Measurements from ENCODE around the gene CCDC185. TPM values are rescaled to one million over a fixed set of nuclear protein-coding genes. Genes with fewer than 3 reads are reported as not detected.

The CCDC185 gene
- total RNA-seq, 4 donors from 2014 or later = not detected

GRCh38 chr1:223419561-223419960 lies 26.3 kb downstream of the CCDC185 start:
- TF ChIP-seq, protein P1, sequence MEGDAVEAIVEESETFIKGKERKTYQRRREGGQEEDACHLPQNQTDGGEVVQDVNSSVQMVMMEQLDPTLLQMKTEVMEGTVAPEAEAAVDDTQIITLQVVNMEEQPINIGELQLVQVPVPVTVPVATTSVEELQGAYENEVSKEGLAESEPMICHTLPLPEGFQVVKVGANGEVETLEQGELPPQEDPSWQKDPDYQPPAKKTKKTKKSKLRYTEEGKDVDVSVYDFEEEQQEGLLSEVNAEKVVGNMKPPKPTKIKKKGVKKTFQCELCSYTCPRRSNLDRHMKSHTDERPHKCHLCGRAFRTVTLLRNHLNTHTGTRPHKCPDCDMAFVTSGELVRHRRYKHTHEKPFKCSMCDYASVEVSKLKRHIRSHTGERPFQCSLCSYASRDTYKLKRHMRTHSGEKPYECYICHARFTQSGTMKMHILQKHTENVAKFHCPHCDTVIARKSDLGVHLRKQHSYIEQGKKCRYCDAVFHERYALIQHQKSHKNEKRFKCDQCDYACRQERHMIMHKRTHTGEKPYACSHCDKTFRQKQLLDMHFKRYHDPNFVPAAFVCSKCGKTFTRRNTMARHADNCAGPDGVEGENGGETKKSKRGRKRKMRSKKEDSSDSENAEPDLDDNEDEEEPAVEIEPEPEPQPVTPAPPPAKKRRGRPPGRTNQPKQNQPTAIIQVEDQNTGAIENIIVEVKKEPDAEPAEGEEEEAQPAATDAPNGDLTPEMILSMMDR (IDR thresholded peaks at IDR 0.05) = no peak

DNA sequence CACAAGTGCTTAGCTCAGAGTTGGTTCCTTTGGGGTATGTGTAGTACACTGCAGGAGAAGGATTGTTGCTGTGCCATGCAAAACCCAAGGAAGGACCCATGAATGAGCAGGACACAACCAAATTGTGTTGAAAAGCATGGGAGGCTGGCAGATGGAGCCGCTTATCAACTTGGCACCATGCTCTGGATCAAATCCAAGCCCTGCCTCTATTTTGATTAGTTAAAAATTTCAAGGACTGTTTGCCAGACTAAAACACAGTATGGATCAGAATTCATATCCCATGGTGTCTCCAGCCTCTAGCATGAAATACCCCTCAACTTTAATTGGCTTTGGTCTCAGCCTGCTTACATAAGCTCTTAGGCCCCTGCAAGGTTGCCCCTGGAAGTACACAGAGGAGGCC lies 27.8 kb downstream of the CCDC185 start:
- ATAC-seq (ENCODE audit: low FRiP score) = no peak
- TF ChIP-seq, protein P1 (IDR thresholded peaks at IDR 0.05) = no peak
- no peak for DNase-seq (ENCODE audit: low spot score)

More at GRCh38 chr1:223419561-223419960, 26.3 kb downstream of the CCDC185 start:
- ATAC-seq (ENCODE audit: low FRiP score) = no peak
- no peak for DNase-seq (ENCODE audit: low spot score)

GRCh38 chr1:223421676-223422075 lies 28.5 kb downstream of the CCDC185 start:
- TF ChIP-seq, protein P1 (IDR thresholded peaks at IDR 0.05) = no peak
- DNase-seq (ENCODE audit: low spot score) (no peak), ATAC-seq (ENCODE audit: low FRiP score) (no peak)

DNA sequence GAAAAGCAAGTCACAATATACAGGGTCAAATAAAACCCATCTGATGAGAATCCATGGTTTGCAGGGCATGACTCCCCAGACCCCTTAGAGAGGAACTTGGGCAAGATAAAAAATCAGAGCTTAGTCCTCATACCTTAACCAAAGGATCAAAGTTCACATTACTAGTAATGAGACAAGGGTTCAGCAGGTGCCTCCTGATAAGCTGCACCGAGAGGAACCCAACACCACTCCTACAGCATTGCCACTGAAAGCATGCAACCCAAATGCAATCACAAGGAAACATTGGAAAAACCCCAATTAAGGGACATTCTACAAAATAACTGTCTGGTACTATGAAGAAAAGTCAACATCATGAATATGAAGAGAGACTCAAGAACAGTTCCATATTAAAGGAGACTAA lies 29.7 kb downstream of the CCDC185 start:
- DNase-seq (ENCODE audit: low spot score) = no peak
- TF ChIP-seq, protein P1 (IDR thresholded peaks at IDR 0.05) = no peak
- ATAC-seq (ENCODE audit: low FRiP score) = no peak

GRCh38 chr1:223423641-223424233 lies 30.5 kb downstream of the CCDC185 start:
- no peak for DNase-seq (ENCODE audit: low spot score)
- TF ChIP-seq, protein P1 (IDR thresholded peaks at IDR 0.05) = no peak
- no peak for ATAC-seq (ENCODE audit: low FRiP score)

GRCh38 chr1:223425550-223425949 lies 32.3 kb downstream of the CCDC185 start:
- DNase-seq (ENCODE audit: low spot score) = no peak
- ATAC-seq (ENCODE audit: low FRiP score) = peak; percentile 61
- TF ChIP-seq, protein P1 (IDR thresholded peaks at IDR 0.05) = no peak

- DNase-seq (ENCODE audit: low spot score) (no peak), ATAC-seq (ENCODE audit: low FRiP score) (no peak)
- TF ChIP-seq, protein P1 (IDR thresholded peaks at IDR 0.05) = no peak
Observed at GRCh38 chr1:223426936-223427335, 33.7 kb downstream of the CCDC185 start.
